NCI-H524 treated with DMSO at 0.1 percent for 48 hours (cell line): ENCODE measurements around the gene SSBP3.
A peak's percentile ranks its signal among the peaks of the same experiment; 100 is the strongest.
"Not testable (repeated sequence)": the region's sequence is repeated elsewhere in the genome, so short reads cannot be mapped to it uniquely, and the experiment has no call there.

Experiments
- DNase-seq: peaks from one replicate; lab custom pipeline; 2025; lab: John Stamatoyannopoulos, UW

SSBP3 gene

GRCh38 chr1:54406339-54407153, at the start of gene SSBP3:
SSBP3 (minus strand) TSS chr1:54406394.
- DNase-seq: peak; percentile 36

- no peak for DNase-seq
Observed at GRCh38 chr1:54453509-54453908, 47.3 kb upstream of the SSBP3 start.

GRCh38 chr1:54453022-54453421, 46.8 kb upstream of the SSBP3 start:
- no peak for DNase-seq

- not testable (repeated sequence) for DNase-seq
Observed at GRCh38 chr1:54449431-54449830, 43.2 kb upstream of the SSBP3 start.

GRCh38 chr1:54448801-54449200, 42.6 kb upstream of the SSBP3 start:
- DNase-seq: not testable (repeated sequence)

- DNase-seq: not testable (repeated sequence)
Observed at GRCh38 chr1:54447081-54447480, 40.9 kb upstream of the SSBP3 start.

GRCh38 chr1:54442185-54442584, 36.0 kb upstream of the SSBP3 start:
- DNase-seq: no peak

- no peak for DNase-seq
Observed at GRCh38 chr1:54439550-54440223, 33.5 kb upstream of the SSBP3 start.

GRCh38 chr1:54437783-54438182, 31.6 kb upstream of the SSBP3 start:
- no peak for DNase-seq

- no peak for DNase-seq
Observed at GRCh38 chr1:54436826-54437225, 30.6 kb upstream of the SSBP3 start.

GRCh38 chr1:54429838-54430237, 23.6 kb upstream of the SSBP3 start:
- no peak for DNase-seq

GRCh38 chr1:54428837-54429518, 22.8 kb upstream of the SSBP3 start:
- no peak for DNase-seq

- no peak for DNase-seq
Observed at GRCh38 chr1:54425152-54425584, 19.0 kb upstream of the SSBP3 start.

GRCh38 chr1:54424398-54424797, 18.2 kb upstream of the SSBP3 start:
- DNase-seq: no peak

GRCh38 chr1:54421101-54421504, 14.9 kb upstream of the SSBP3 start:
- no peak for DNase-seq

- not testable (repeated sequence) for DNase-seq
Observed at GRCh38 chr1:54418598-54418997, 12.4 kb upstream of the SSBP3 start.

- DNase-seq: no peak
Observed at GRCh38 chr1:54417123-54417522, 10.9 kb upstream of the SSBP3 start.

GRCh38 chr1:54416435-54416834, 10.2 kb upstream of the SSBP3 start:
- no peak for DNase-seq

- DNase-seq: no peak
Observed at GRCh38 chr1:54415991-54416390, 9.8 kb upstream of the SSBP3 start.

GRCh38 chr1:54415533-54415932, 9.3 kb upstream of the SSBP3 start:
- DNase-seq: no peak

GRCh38 chr1:54413732-54414131, 7.5 kb upstream of the SSBP3 start:
- DNase-seq: no peak

GRCh38 chr1:54413295-54413694, 7.1 kb upstream of the SSBP3 start:
- DNase-seq: no peak

- no peak for DNase-seq
Observed at GRCh38 chr1:54410359-54410758, 4.2 kb upstream of the SSBP3 start.
